ENCODE results near the gene ZNF485. TPM values are rescaled to one million over a fixed set of nuclear protein-coding genes. Genes with fewer than 3 reads are reported as not detected.

The ZNF485 gene
- polyA plus RNA-seq, 2 of the 4 experiments (the other 2 are of a cell fraction): 2.7 to 3.3 TPM

GRCh38 chr10:43616697-43617370 is 10.6 kb downstream of the ZNF485 start:
- no peak overlapping the region for H3K4me3 ChIP-seq
- peak in 1 of 2 experiments; percentile 7 for DNase-seq (ENCODE audit: low read depth in 1 of 2, low spot score in 1 of 2)
- WGBS (ENCODE audit: missing lambda C conversion rate): 62% methylated on average over 6 of the region's 6 CpGs
- no peak for FAIRE-seq
- TF ChIP-seq RCOR1 (IDR thresholded peaks at IDR 0.05; ENCODE audit: low read depth, low read length) (no peak), CEBPB (IDR thresholded peaks at IDR 0.05) (no peak), HEYL (CRISPR knock-in tag; IDR thresholded peaks at IDR 0.05) (no peak), PHF8 (IDR thresholded peaks at IDR 0.05; ENCODE audit: borderline replicate concordance, low read depth) (no peak), KDM1A (IDR thresholded peaks at IDR 0.05; ENCODE audit: low read depth) (no peak), SREBF2 (IDR thresholded peaks at IDR 0.05) (no peak)
- ChIA-PET CTCF (interaction anchor here (1.2 kb wide), 1 partner anchor 9 kb away, joined by 3 read pairs; no protein-coding TSS in a partner anchor), POLR2A (no interaction called here)
- H3K9me3 ChIP-seq: peaks cover 78% of the 10 kb centered on the region
- H3K4me2 ChIP-seq: no peak overlapping the region
- no peak for ATAC-seq
- H3K4me1 ChIP-seq: no peaks in the 10 kb centered on the region
- no peak overlapping the region for H3K27ac ChIP-seq

DNA sequence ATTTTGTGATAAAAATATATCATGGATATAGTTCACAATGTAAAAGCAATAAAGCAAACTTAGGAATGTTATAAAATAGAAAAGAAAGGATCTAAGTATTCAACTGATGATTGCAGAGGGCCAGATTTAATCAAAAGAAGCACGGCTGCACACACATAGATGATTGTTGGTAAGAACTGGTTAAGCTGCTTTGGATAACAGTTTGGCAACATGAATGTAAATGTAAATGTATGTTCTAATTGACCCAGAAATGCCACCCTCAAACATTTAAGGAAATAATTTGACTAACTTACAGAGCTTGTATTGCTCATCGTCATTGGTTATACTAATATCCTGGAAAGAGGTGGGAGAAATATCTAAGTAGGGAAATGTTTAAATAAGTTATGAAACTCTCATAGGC is 13.1 kb downstream of the ZNF485 start:
- Histone ChIP-seq H3K27ac (no peak overlapping the region), H3K4me3 (no peak overlapping the region), H3K4me1 (no peaks in the 10 kb centered on the region), H3K4me2 (no peak overlapping the region), H3K9me3 (peaks cover 80% of the 10 kb centered on the region)
- DNase-seq (ENCODE audit: low read depth in 1 of 2, low spot score in 1 of 2) (no peak), ATAC-seq (no peak), FAIRE-seq (no peak)
- ChIA-PET POLR2A (no interaction called here), CTCF (interaction anchor here (0.7 kb wide), 1 partner anchor 12 kb away, joined by 3 read pairs; no protein-coding TSS in a partner anchor)
- TF ChIP-seq ZC3H11A (IDR thresholded peaks at IDR 0.05): no peak
- no peak for TF ChIP-seq MAFK (IDR thresholded peaks at IDR 0.05; ENCODE audit: partially characterized antibody)
- no peak for TF ChIP-seq HOXA7 (CRISPR knock-in tag; IDR thresholded peaks at IDR 0.05)
- no peak for TF ChIP-seq MYC (IDR thresholded peaks at IDR 0.05; ENCODE audit: borderline replicate concordance, low read length)
- TF ChIP-seq FOXS1 (CRISPR knock-in tag; IDR thresholded peaks at IDR 0.05): no peak
- TF ChIP-seq ATOH8 (CRISPR knock-in tag; IDR thresholded peaks at IDR 0.05; ENCODE audit: low read depth): no peak
- TF ChIP-seq SREBF2 (IDR thresholded peaks at IDR 0.05): no peak
- TF ChIP-seq REST (IDR thresholded peaks at IDR 0.05): no peak
- WGBS (ENCODE audit: missing lambda C conversion rate): 84% methylated on average over 2 of the region's 2 CpGs

- H3K9me3 ChIP-seq: peaks cover 66% of the 10 kb centered on the region
- TF ChIP-seq RCOR1 (IDR thresholded peaks at IDR 0.05; ENCODE audit: low read depth, low read length): no peak
- TF ChIP-seq, protein P1, sequence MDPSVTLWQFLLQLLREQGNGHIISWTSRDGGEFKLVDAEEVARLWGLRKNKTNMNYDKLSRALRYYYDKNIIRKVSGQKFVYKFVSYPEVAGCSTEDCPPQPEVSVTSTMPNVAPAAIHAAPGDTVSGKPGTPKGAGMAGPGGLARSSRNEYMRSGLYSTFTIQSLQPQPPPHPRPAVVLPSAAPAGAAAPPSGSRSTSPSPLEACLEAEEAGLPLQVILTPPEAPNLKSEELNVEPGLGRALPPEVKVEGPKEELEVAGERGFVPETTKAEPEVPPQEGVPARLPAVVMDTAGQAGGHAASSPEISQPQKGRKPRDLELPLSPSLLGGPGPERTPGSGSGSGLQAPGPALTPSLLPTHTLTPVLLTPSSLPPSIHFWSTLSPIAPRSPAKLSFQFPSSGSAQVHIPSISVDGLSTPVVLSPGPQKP (IDR thresholded peaks at IDR 0.05; ENCODE audit: low read depth, low read length): no peak
- TF ChIP-seq MYC (IDR thresholded peaks at IDR 0.05; ENCODE audit: borderline replicate concordance, low read length): no peak
- no peak for TF ChIP-seq SREBF2 (IDR thresholded peaks at IDR 0.05)
- TF ChIP-seq HOXA7 (CRISPR knock-in tag; IDR thresholded peaks at IDR 0.05): no peak
- TF ChIP-seq, protein P2, sequence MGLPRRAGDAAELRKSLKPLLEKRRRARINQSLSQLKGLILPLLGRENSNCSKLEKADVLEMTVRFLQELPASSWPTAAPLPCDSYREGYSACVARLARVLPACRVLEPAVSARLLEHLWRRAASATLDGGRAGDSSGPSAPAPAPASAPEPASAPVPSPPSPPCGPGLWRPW (IDR thresholded peaks at IDR 0.05): no peak
- TF ChIP-seq ZC3H11A (IDR thresholded peaks at IDR 0.05): no peak
- TF ChIP-seq POLR2A (IDR thresholded peaks at IDR 0.05; ENCODE audit: low read length): no peak
- TF ChIP-seq CTCF (IDR thresholded peaks at IDR 0.05): no peak
- no peak for TF ChIP-seq PHF8 (IDR thresholded peaks at IDR 0.05; ENCODE audit: borderline replicate concordance, low read depth)
- TF ChIP-seq REST (IDR thresholded peaks at IDR 0.05): no peak
- no peak for TF ChIP-seq CHD2 (IDR thresholded peaks at IDR 0.05; ENCODE audit: low read length, partially characterized antibody)
- no peak overlapping the region for H3K27ac ChIP-seq
- DNase-seq (ENCODE audit: low read depth in 1 of 2, low spot score in 1 of 2) (no peak), FAIRE-seq (peak; percentile 39), ATAC-seq (no peak)
- no peak overlapping the region for H3K4me3 ChIP-seq
- POLR2A ChIA-PET: no interaction called here
- WGBS (ENCODE audit: missing lambda C conversion rate): 24% methylated on average over 2 of the region's 2 CpGs
- no peaks in the 10 kb centered on the region for H3K4me1 ChIP-seq
- CTCF ChIA-PET: no interaction called here
- H3K4me2 ChIP-seq: no peak overlapping the region
These were observed 15.8 kb downstream of the ZNF485 start for GRCh38 chr10:43622038-43622437.

All from A549 (cell line).